HEK293T (cell line): ENCODE data around the gene SCYL1.
"Not testable (repeated sequence)": the region's sequence is repeated elsewhere in the genome, so short reads cannot be mapped to it uniquely, and the experiment has no call there.

ENCODE experiments used
- BHLHE40 ChIP-seq: fragments of 450-650 bp; IDR thresholded peaks from 2 replicates; pipeline ENCODE4 v1.6.1; 2016; ENCODE audit warnings: mild to moderate bottlenecking, moderate library complexity, borderline replicate concordance
- ELF4 ChIP-seq: fragments of 450-650 bp; IDR thresholded peaks from 2 replicates; pipeline ENCODE4 v1.6.1; 2017; ENCODE audit warnings: antibody characterized with exemption

GRCh38 chr11:65564879-65565559, 40.1 kb downstream of the SCYL1 start:
- TF ChIP-seq BHLHE40, ELF4: not testable (repeated sequence)
